HepG2 (cell line): ENCODE results near the gene SNX21. TPM values are rescaled to one million over a fixed set of nuclear protein-coding genes. Genes with fewer than 3 reads are reported as not detected.

Experiments
- ATRX ChIP-seq: sonication (generic); formaldehyde crosslinking; IDR thresholded peaks from 2 replicates; pipeline ENCODE4 v1.4.0; 2020; ENCODE audit warnings: missing genetic modification reagents, borderline replicate concordance
- BORCS8-MEF2B ChIP-seq: sonication (generic); formaldehyde crosslinking; IDR thresholded peaks from 2 replicates; pipeline ENCODE4 v1.8.0; 2022; ENCODE audit warnings: mild to moderate bottlenecking, missing genetic modification reagents
- CREBL2 ChIP-seq: sonication (generic); formaldehyde crosslinking; IDR thresholded peaks from 2 replicates; pipeline ENCODE4 v1.8.1; 2023; ENCODE audit warnings: missing genetic modification reagents, mild to moderate bottlenecking, borderline replicate concordance
- DMTF1 ChIP-seq: sonication (generic); formaldehyde crosslinking; IDR thresholded peaks from 2 replicates; pipeline ENCODE4 v1.4.0; 2020; ENCODE audit warnings: mild to moderate bottlenecking, missing genetic modification reagents
- FOXC1 ChIP-seq: sonication (generic); formaldehyde crosslinking; IDR thresholded peaks from 2 replicates; pipeline ENCODE4 v1.8.0; 2022; ENCODE audit warnings: mild to moderate bottlenecking, missing genetic modification reagents, borderline replicate concordance
- GATA4 ChIP-seq: sonication (generic); IDR thresholded peaks from 2 replicates; pipeline ENCODE4 v1.6.1; 2016; ENCODE audit warnings: antibody characterized with exemption, low read depth, borderline replicate concordance
- JUN ChIP-seq: sonication (generic); formaldehyde crosslinking; IDR thresholded peaks from 2 replicates; pipeline ENCODE4 v1.4.0; 2020; ENCODE audit warnings: mild to moderate bottlenecking, missing genetic modification reagents
- MTA3 ChIP-seq: sonication (generic); formaldehyde crosslinking; IDR thresholded peaks from 2 replicates; pipeline ENCODE4 v1.4.0; 2020; ENCODE audit warnings: missing genetic modification reagents
- MZF1 ChIP-seq: sonication (generic); formaldehyde crosslinking; IDR thresholded peaks from 2 replicates; pipeline ENCODE4 v1.8.1; 2023; ENCODE audit warnings: mild to moderate bottlenecking, missing genetic modification reagents, borderline replicate concordance
- NCOA2 ChIP-seq: sonication (generic); formaldehyde crosslinking; IDR thresholded peaks from 2 replicates; pipeline ENCODE4 v1.8.0; 2022; ENCODE audit warnings: inconsistent platforms
- REST ChIP-seq, 2 experiments: IDR thresholded peaks; 2 replicates each; pipeline ENCODE4 v1.6.1; 2011 to 2012; ENCODE audit warnings: low read length in 2 of 2, borderline replicate concordance in 1 of 2, low read depth in 1 of 2, mild to moderate bottlenecking in 1 of 2, moderate library complexity in 1 of 2
- TCF7 ChIP-seq: sonication (generic); IDR thresholded peaks from 2 replicates; pipeline ENCODE4 v1.6.1; 2016; ENCODE audit warnings: antibody characterized with exemption, low read depth
- TMF1 ChIP-seq: sonication (generic); formaldehyde crosslinking; IDR thresholded peaks from 2 replicates; pipeline ENCODE4 v1.8.1; 2022; ENCODE audit warnings: low read depth, missing genetic modification reagents
- TP53 ChIP-seq: sonication (generic); formaldehyde crosslinking; conservative IDR thresholded peaks from 2 replicates; pipeline ENCODE4 v1.4.0; 2020; ENCODE audit warnings: missing genetic modification reagents
- ZBTB20 ChIP-seq: sonication (generic); formaldehyde crosslinking; IDR thresholded peaks from 2 replicates; pipeline ENCODE4 v1.8.1; 2023; ENCODE audit warnings: missing genetic modification reagents, low read depth, mild to moderate bottlenecking, borderline replicate concordance
- ZBTB44 ChIP-seq: sonication (generic); formaldehyde crosslinking; IDR thresholded peaks from 2 replicates; pipeline ENCODE4 v1.4.0; 2020; ENCODE audit warnings: missing genetic modification reagents
- ZNF256 ChIP-seq: sonication (generic); formaldehyde crosslinking; conservative IDR thresholded peaks from 2 replicates; pipeline ENCODE4 v1.4.0; 2020; ENCODE audit warnings: missing genetic modification reagents
- ZNF740 ChIP-seq: sonication (generic); formaldehyde crosslinking; IDR thresholded peaks from 2 replicates; pipeline ENCODE4 v1.4.0; 2020; ENCODE audit warnings: missing genetic modification reagents
- ZNF773 ChIP-seq: sonication (generic); formaldehyde crosslinking; IDR thresholded peaks from 2 replicates; pipeline ENCODE4 v1.4.0; 2020; ENCODE audit warnings: missing genetic modification reagents, borderline replicate concordance
- ZNF816 ChIP-seq: sonication (generic); formaldehyde crosslinking; IDR thresholded peaks from 2 replicates; pipeline ENCODE4 v1.8.0; 2022; ENCODE audit warnings: missing genetic modification reagents, mild to moderate bottlenecking, borderline replicate concordance
- polyA plus RNA-seq, 8 experiments: library from polyadenylated mRNA; depleted of rRNA in 3 of 8; stranded (reverse) in 7 of 8; unstranded in 1 of 8; fragments of >200 nt; fragmentation: Illumina TruSeq in 4 of 8; extraction: Trizol in 4 of 8; gene quantifications; 2 replicates each; pipeline versions ENCODE4 v1.2.1 to v1.2.3, GENCODE V29; 2011 to 2016; ENCODE audit warnings: low read depth in 4 of 8, missing spikeins in 1 of 8, mixed read lengths in 1 of 8; ENCODE audit not compliant: insufficient read depth in 1 of 8
- total RNA-seq, 5 experiments: library from RNA; depleted of rRNA; stranded (reverse); fragments of >200 nt; fragmentation: Illumina TruSeq; extraction: Trizol; gene quantifications; 2 replicates each; pipeline ENCODE4 v1.2.3, GENCODE V29; 2016; ENCODE audit warnings: low read depth in 1 of 5

The SNX21 gene
- total and polyA plus RNA-seq, 2 of the 13 experiments (the other 11 are each of a cell fraction or from before 2014, with no cell fraction given): 7.7 to 12.8 TPM

GRCh38 chr20:45833883-45834796, 541 bp downstream of the SNX21 start (continued):
- peak; percentile 60 for TF ChIP-seq ZNF740
- TF ChIP-seq BORCS8-MEF2B: 0 out of 2 replicates have a peak, but pooled peaks have one; percentile 54
- no peak; the same call in none of the 2 replicates for TF ChIP-seq ZNF256 (CRISPR knock-in tag)
- no peak for TF ChIP-seq NCOA2 (CRISPR knock-in tag)
- peak; percentile 7; the same call in 1 of the 2 replicates for TF ChIP-seq ZNF773
- no peak for TF ChIP-seq JUN
- no peak for TF ChIP-seq TP53 (CRISPR knock-in tag)
- TF ChIP-seq ZBTB44 (CRISPR knock-in tag): no peak; the same call in none of the 2 replicates
- TF ChIP-seq FOXC1 (CRISPR knock-in tag): peak; percentile 73; the same call in 1 of the 2 replicates
- TF ChIP-seq ZNF816 (CRISPR knock-in tag): peak; percentile 83; the same call in 1 of the 2 replicates
- no peak; the same call in 1 of the 2 replicates for TF ChIP-seq ZBTB20 (CRISPR knock-in tag)
- TF ChIP-seq TCF7: no peak
- peak; percentile 61; the same call in 1 of the 2 replicates for TF ChIP-seq TMF1
- TF ChIP-seq GATA4: peak; percentile 42; the same call in 1 of the 2 replicates
- no peak for TF ChIP-seq MZF1 (CRISPR knock-in tag)
- no peak for TF ChIP-seq ATRX (CRISPR knock-in tag)
- no peak for TF ChIP-seq CREBL2 (CRISPR knock-in tag)
- no peak for TF ChIP-seq MTA3 (CRISPR knock-in tag)
- TF ChIP-seq REST (IDR thresholded peaks at IDR 0.05; ENCODE audit: borderline replicate concordance in 1 of 2, low read depth in 1 of 2, low read length in 2 of 2): no peak; a peak in 1 of 4 replicates
- TF ChIP-seq DMTF1: no peak
